Left renal cortex interstitium (tissue), 4 donors: ENCODE data around the gene L1CAM. TPM values are rescaled to one million over a fixed set of nuclear protein-coding genes. Genes with fewer than 3 reads are reported as not detected.

Source experiments
- DNase-seq, 4 donors: peaks; one replicate each; pipeline ENCODE4 v3.0.0-alpha.2; 2013; ENCODE audit warnings: low read depth in 4 of 4, low spot score in 2 of 4, missing footprints in 1 of 4
- polyA plus RNA-seq, 4 donors: library from polyadenylated mRNA; unstranded; fragments of 120-200 nt; gene quantifications; one replicate each; pipeline ENCODE4 v1.2.1, GENCODE V29; 2013; ENCODE audit not compliant: insufficient read length in 4 of 4

The L1CAM gene
- polyA plus RNA-seq, 4 donors: 44.5 to 68.5 (median 54.5) TPM

- DNase-seq: no peak
Observed at GRCh38 chrX:153816831-153817690, 68.9 kb downstream of the L1CAM start.

- no peak for DNase-seq
Observed at GRCh38 chrX:153814591-153815315, 71.2 kb downstream of the L1CAM start.

- DNase-seq: no peak
Observed at GRCh38 chrX:153813161-153813560, 72.8 kb downstream of the L1CAM start.

- DNase-seq: no peak
Observed at GRCh38 chrX:153812220-153812619, 73.8 kb downstream of the L1CAM start.

Other genes with a start within 250 kb of the L1CAM start
- gene DUSP9, start 239.0 kb downstream of the L1CAM start, polyA plus RNA-seq: 10 to 100 TPM; 53.6 to 63.9 (median 57.1) TPM
- gene PNCK, start 212.4 kb downstream of the L1CAM start, polyA plus RNA-seq: 10 to 100 TPM in 2 of 4 donors, 1 to 10 TPM in 2; 6.5 to 13.3 (median 8.9) TPM
- 10 to 100 TPM; 44.6 to 65.3 (median 54.8) TPM for gene SLC6A8, start 198.2 kb downstream of the L1CAM start, polyA plus RNA-seq
- 100 to 1,000 TPM; 181 to 197 (median 188) TPM for gene BCAP31, start 161.8 kb downstream of the L1CAM start, polyA plus RNA-seq
- gene ABCD1, start 161.3 kb downstream of the L1CAM start, polyA plus RNA-seq: 1 to 10 TPM; 7.8 to 9.8 (median 8.8) TPM
- 1 to 10 TPM; 1.3 to 2.1 (median 1.7) TPM for gene PLXNB3, start 121.9 kb downstream of the L1CAM start, polyA plus RNA-seq
- gene SRPK3, start 105.1 kb downstream of the L1CAM start, polyA plus RNA-seq: 1 to 10 TPM; 1.3 to 2.5 (median 1.7) TPM
- gene IDH3G, start 91.8 kb downstream of the L1CAM start, polyA plus RNA-seq: 10 to 100 TPM; 84.2 to 97.6 (median 87.5) TPM
- 100 to 1,000 TPM; 145 to 197 (median 152) TPM for gene SSR4, start 91.5 kb downstream of the L1CAM start, polyA plus RNA-seq
- gene PDZD4, start 55.6 kb downstream of the L1CAM start, polyA plus RNA-seq: 10 to 100 TPM in 2 of 4 donors, 1 to 10 TPM in 2; 7.7 to 11.5 (median 10.1) TPM
- 1 to 10 TPM; 1.1 to 4.7 (median 3.3) TPM for gene AVPR2, start 18.5 kb upstream of the L1CAM start, polyA plus RNA-seq
- 10 to 100 TPM; 19.0 to 48.5 (median 36.0) TPM for gene ARHGAP4, start 40.1 kb upstream of the L1CAM start, polyA plus RNA-seq
- gene NAA10, start 48.9 kb upstream of the L1CAM start, polyA plus RNA-seq: 10 to 100 TPM; 50.5 to 80.7 (median 76.8) TPM
- gene RENBP, start 58.5 kb upstream of the L1CAM start, polyA plus RNA-seq: 10 to 100 TPM; 19.4 to 24.3 (median 21.5) TPM
- gene HCFC1, start 85.6 kb upstream of the L1CAM start, polyA plus RNA-seq: 10 to 100 TPM; 31.9 to 59.3 (median 45.1) TPM
- 10 to 100 TPM in 1 of 4 donors, 1 to 10 TPM in 3; 5.9 to 10.9 (median 8.0) TPM for gene TMEM187, start 86.6 kb upstream of the L1CAM start, polyA plus RNA-seq
- 10 to 100 TPM; 51.1 to 69.0 (median 61.1) TPM for gene IRAK1, start 133.7 kb upstream of the L1CAM start, polyA plus RNA-seq
- 10 to 100 TPM; 24.5 to 40.0 (median 30.6) TPM for gene MECP2, start 211.5 kb upstream of the L1CAM start, polyA plus RNA-seq